Dermis microvascular lymphatic vessel endothelial cell (primary cell): ENCODE measurements around the gene CDH23. TPM values are rescaled to one million over a fixed set of nuclear protein-coding genes. Genes with fewer than 3 reads are reported as not detected.

Experiments
- DNase-seq, 2 donors: peaks; one replicate each; pipeline versions ENCODE4 v3.0.0 to v3.0.0-alpha.2; 2010; ENCODE audit warnings: low read depth in 2 of 2
- total RNA-seq: library from RNA; depleted of rRNA; stranded (reverse); fragments of >200 nt; gene quantifications from 2 replicates; pipeline ENCODE4 v1.2.1, GENCODE V29; 2014

CDH23 gene
- total RNA-seq, 1 donor from 2014 or later: under 0.01 TPM

DNA sequence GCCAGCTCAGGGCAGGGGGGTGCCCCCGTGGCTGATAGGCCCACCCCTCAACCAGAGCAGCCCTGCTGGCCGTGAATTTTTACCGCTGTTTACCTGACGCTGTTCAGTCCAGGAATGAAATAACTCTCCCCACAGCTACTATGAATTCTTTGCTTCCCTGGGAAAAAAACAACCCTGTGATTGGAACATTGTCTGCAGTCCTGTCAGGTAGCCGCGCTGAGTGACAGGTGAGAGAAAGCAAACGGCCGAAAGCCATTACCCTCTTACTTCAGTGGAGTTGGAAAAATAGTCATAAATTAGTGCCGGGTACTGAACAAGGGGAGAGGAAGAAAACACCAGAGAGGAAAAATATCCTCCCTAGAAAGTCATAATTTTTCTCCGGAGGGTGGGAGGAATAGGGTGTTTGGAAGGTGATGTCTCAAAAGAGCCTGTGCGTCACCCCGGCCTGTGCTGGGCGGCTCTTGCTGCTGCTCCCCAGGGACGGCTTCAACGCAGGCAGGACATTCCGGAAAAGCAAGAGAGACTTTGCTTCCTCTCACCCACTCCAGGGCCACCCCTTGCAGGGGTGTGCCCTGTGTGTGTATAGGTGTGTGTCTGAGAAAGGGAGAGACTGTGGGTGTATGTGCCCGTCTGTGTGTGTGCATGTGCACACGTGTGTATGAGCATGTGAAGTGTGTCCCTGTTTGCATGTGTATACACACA is 69.0 kb downstream of the CDH23 start:
- no peak for DNase-seq

- no peak for DNase-seq
Observed at GRCh38 chr10:71466330-71466729, 69.6 kb downstream of the CDH23 start.

GRCh38 chr10:71467161-71467560 is 70.4 kb downstream of the CDH23 start:
- DNase-seq: no peak

- DNase-seq: no peak
Observed at GRCh38 chr10:71467569-71468362, 71.0 kb downstream of the CDH23 start.

- DNase-seq: no peak
Observed at GRCh38 chr10:71468363-71469094, 71.8 kb downstream of the CDH23 start.

DNA sequence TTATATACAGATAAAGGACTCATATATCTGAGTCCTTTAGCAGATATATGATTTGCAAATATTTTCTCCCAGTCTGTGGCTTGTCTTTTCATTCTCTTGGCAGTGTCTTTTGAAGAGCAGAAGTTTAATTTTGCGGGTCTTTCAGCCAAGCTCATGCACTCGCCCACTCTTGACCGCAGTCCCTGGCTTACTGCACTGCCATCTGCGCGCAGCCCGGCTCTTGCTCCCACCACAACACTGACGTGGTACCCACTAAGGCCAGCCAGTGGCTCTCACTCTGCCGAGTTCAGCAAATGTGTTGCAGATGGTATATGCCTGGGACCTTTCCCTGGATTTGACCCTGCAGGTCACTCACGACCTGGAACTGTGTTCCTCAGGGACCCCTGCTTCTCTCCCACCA is 74.3 kb downstream of the CDH23 start:
- DNase-seq: no peak

DNA sequence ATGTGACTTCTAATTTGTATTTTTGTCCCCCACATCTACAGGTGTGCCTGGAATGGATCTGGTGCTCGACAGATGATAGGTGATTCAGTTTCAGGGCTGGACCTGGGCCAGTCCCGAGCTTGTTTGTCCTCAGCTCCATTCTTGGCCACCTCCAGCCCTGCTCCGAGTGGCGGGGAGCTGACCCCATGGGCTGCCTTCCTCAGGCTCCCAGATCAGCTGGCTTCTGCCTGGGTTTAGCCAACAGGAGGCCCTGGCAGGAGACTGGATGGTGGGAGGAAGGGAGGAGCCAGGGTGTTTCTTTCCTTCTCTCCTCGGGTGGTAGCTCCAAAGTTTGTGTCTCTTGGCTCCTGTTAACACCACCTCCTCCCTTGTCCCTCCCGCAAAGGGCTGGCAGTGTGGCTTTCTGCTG is 75.2 kb downstream of the CDH23 start:
- DNase-seq: no peak

GRCh38 chr10:71472466-71472865 is 75.7 kb downstream of the CDH23 start:
- DNase-seq: no peak

GRCh38 chr10:71472912-71473311 is 76.2 kb downstream of the CDH23 start:
- no peak for DNase-seq

- DNase-seq: no peak
Observed at GRCh38 chr10:71473671-71474599, 77.2 kb downstream of the CDH23 start.

GRCh38 chr10:71474702-71475242 is 78.1 kb downstream of the CDH23 start:
- no peak for DNase-seq

DNA sequence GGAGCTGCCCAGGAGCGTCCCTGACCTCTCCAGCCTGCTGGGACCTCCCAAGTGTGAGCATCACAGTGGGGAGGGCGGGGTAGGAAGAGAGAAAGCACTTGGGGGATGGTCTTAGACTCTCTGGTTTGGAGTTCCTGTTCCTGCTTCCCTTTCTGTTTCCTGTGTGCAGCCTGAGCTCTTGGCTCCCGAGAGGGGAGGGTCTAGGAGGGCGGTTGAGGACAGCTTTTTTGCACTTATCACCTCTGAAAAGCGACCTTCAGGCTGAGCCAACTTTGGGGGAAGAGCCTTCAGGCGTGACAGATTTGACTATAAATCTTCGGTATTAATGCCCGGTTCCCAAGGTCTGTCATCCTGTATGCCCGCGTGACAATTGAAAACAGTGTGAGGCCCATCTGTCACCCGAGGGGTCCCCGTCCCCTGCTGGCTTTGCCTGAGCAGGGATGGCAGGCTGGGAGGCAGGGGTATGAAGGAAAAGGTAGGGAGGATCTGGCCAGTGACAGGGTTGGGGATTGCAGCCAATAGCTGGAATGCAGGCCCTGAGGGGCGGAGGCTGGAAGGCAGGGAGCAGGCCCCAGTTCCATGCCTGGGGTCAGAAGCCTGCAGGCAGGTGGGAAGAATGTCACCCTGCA is 78.6 kb downstream of the CDH23 start:
- DNase-seq: no peak

- DNase-seq: no peak
Observed at GRCh38 chr10:71476228-71477011, 79.7 kb downstream of the CDH23 start.

DNA sequence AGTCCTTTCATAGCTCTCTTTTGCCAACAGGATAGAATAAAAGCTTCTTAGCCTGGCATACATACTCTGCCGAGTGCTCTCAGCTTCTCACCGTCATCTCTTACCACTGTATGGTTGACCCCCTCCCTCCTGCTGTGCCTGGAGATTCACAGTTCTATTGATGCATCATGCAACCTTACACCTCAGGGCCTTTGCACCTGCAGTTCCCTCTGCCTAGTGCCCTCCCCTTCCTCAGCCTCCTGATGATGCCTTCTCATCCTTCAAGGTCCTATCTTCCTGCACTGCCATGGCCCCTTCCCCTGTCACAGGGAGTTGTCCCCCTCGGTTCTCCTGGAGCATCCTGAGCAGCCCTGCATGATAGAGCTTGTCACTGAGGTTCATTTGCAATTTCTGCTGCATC is 81.5 kb downstream of the CDH23 start:
- DNase-seq: no peak

DNA sequence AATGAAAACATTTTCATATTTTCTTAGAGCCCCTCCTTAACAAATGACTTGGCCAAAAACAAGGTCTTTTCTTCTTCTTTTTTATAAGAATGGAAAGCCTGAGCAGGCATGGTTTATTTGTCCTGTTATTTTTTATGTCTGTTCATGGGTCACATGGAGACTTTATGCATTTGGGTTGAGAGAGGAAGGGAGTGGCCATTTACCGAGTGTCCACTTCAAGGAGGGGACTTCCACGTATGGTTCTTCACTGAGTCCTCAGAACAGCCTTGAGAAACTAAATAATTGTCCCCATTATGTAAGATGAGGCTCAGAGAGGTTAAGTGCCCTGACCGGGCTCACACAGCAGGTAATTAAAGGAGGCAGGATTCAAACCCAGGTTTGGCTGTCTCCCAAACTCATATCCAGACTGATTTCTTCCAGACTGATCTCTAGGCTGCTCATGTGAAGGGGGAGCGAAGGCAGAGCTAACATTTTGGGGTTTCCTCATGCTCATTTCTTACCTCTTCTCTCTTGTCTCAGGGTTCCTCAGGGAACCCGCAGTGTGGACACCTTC is 82.2 kb downstream of the CDH23 start:
- no peak for DNase-seq

GRCh38 chr10:71479831-71480230 is 83.1 kb downstream of the CDH23 start:
- no peak for DNase-seq

- DNase-seq: no peak
Observed at GRCh38 chr10:71480662-71481061, 83.9 kb downstream of the CDH23 start.

GRCh38 chr10:71481746-71482410 is 85.2 kb downstream of the CDH23 start:
- no peak for DNase-seq

GRCh38 chr10:71482620-71483019 is 85.9 kb downstream of the CDH23 start:
- no peak for DNase-seq
